Transverse colon (tissue), 4 donors: ENCODE measurements around the gene OR10G8. TPM values are rescaled to one million over a fixed set of nuclear protein-coding genes. Genes with fewer than 3 reads are reported as not detected.

Experiments
- DNase-seq: peaks from one replicate; pipeline ENCODE4 v3.0.0-alpha.2; 2019
- H3K27ac ChIP-seq, 4 donors: fragments of 200-600 bp; sonication (generic); 2 replicates each; pipeline ENCODE4 v1.5.1; 2016 to 2018; ENCODE audit warnings: inconsistent platforms in 4 of 4
- H3K27me3 ChIP-seq: fragments of 200-600 bp; sonication (generic); 2 replicates; pipeline ENCODE4 v1.5.1; 2017; ENCODE audit warnings: inconsistent platforms
- H3K36me3 ChIP-seq, 4 donors: fragments of 200-600 bp; sonication (generic); 2 replicates each; pipeline ENCODE4 v1.5.1; 2017 to 2019; ENCODE audit warnings: inconsistent platforms in 4 of 4
- H3K4me1 ChIP-seq, 4 donors: fragments of 200-600 bp; sonication (generic); 2 replicates each; pipeline ENCODE4 v1.5.1; 2017 to 2020; ENCODE audit warnings: inconsistent platforms in 4 of 4
- H3K4me3 ChIP-seq, 4 donors: fragments of 200-600 bp; sonication (generic); 1 replicate in 1 of 4; 2 replicates in 3 of 4; pipeline versions ENCODE4 v1.5.1 to v1.6.1; 2017 to 2019; ENCODE audit warnings: inconsistent platforms in 4 of 4
- H3K9me3 ChIP-seq, 2 donors: fragments of 200-600 bp; sonication (generic); 2 replicates each; pipeline ENCODE4 v1.5.1; 2017 to 2019; ENCODE audit warnings: inconsistent platforms in 2 of 2
- EP300 ChIP-seq: sonication (generic); formaldehyde crosslinking; IDR thresholded peaks from one replicate; pipeline ENCODE4 v1.6.1; 2017; ENCODE audit warnings: antibody characterized with exemption, low read depth
- POLR2A ChIP-seq: fragments of 450-650 bp; IDR thresholded peaks from one replicate; pipeline ENCODE4 v1.6.1; 2016; ENCODE audit warnings: antibody characterized with exemption, mild to moderate bottlenecking, moderate library complexity
- POLR2AphosphoS5 ChIP-seq, 3 donors: sonication (generic); formaldehyde crosslinking; IDR thresholded peaks; one replicate each; pipeline ENCODE4 v1.6.1; 2016; ENCODE audit warnings: antibody characterized with exemption in 3 of 3
- WGBS, 2 donors: methylation state at CpG; one replicate each; pipeline ENCODE4 v1.1.5; 2018; ENCODE audit warnings: low coverage in 1 of 2; 5-methylcytosine and 5-hydroxymethylcytosine counted together
- in situ Hi-C, 4 donors: fragments of 200-750 bp; cut with MboI; loops; one replicate each; pipeline versions ENCODE4 v1.15.0 to v1.15.1; 2017; ENCODE audit warnings: low sequenced_read_pairs in 3 of 4, low pct_ligation_motif_present in 1 of 4, low pct_unique_long_range_greater_than_20kb in 1 of 4
- intact Hi-C: fragments of 100-400 bp; cut with DNase I; formaldehyde crosslinking; loops from one replicate; pipeline ENCODE4 v1.15.1; 2023; ENCODE audit warnings: low total_unique reads
- total RNA-seq, 4 donors: library from RNA; depleted of rRNA; stranded (reverse); fragments of >200 nt; gene quantifications; one replicate each; pipeline ENCODE4 v1.1.0, GENCODE V29; 2016
- TF ChIP-seq, protein P1 (sequence below), 5 experiments: fragments of 200-600 bp in 3 of 5; fragments of 450-650 bp in 2 of 5; sonication (generic) in 3 of 5; IDR thresholded peaks; 1 replicate in 2 of 5; 2 replicates in 3 of 5; pipeline ENCODE4 v1.5.1; 2016 to 2017; ENCODE audit warnings: antibody characterized with exemption in 5 of 5, inconsistent platforms in 3 of 5, mild to moderate bottlenecking in 2 of 5, moderate library complexity in 1 of 5

OR10G8 gene
- total RNA-seq, 4 donors from 2014 or later = 2.0 TPM; not detected in 3

DNA sequence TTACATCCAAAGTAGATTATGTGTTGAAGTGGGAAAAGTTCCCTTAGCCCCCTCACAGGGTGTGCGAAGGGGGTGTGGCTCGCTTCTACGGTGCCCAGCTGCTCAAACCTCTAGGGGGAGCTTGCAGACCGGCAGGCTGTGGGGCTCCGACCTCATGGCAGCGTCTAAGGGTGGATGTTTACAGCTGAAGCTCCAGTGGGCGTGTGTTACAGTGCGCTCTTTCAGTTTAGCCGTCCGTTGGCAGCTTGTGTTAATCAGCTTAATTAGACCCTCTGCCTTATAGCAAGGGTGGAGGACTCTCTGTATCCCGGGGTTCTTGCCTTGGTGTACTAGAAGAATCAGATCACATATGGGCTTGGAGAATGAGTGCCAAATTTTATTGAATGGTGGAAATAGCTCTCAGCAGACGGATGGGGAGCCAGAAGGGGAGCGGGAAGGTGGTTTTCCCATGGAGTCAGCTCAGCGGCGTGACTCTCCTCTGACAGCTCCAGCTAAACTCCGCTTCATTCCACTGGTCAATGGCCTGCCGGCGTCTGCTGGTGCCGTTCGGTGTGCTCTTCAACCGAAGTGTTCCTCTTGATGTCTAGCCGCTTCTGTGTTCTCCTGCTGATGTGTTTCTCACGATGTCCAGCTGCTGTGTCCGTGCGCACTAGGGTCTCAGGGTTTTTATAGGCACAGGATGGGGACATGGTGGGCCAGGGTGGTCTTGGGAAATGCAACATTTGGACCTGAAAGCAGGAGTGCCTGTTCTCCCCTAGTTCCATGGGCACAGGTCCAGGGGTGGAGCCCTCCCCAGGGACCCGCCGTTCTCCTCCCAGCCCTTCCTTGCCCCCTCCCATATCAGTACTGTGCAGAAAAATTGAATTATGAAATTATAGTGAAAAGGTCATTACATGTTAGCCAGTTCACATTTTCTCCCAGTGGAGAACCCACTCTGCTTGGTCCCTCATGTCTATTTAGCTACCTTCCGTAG, 43.1 kb downstream of the OR10G8 start:
- in situ Hi-C loops = loop anchor here in 3 of 4 donors (10.0 to 25.0 kb wide), 2 partner anchors 125 to 518 kb away; no protein-coding TSS in a partner anchor
- Histone ChIP-seq H3K4me1 (peaks cover 0 to 13% (median 0%) of the 10 kb centered on the region in 4 donors), H3K36me3 (no peaks in the 10 kb centered on the region), H3K4me3 (peak overlapping the region in 1 of 4 donors; percentile 34), H3K9me3 (no peaks in the 10 kb centered on the region), H3K27ac (no peak overlapping the region), H3K27me3 (peaks cover 20% of the 10 kb centered on the region)
- intact Hi-C loops = loop anchor here (10.0 kb wide), 1 partner anchor 515 kb away; no protein-coding TSS in a partner anchor
- 68 to 100% methylated on average over 1 to 28 of the region's 28 CpGs for WGBS, 2 donors
- DNase-seq = peak; percentile 36
- TF ChIP-seq, protein P1, sequence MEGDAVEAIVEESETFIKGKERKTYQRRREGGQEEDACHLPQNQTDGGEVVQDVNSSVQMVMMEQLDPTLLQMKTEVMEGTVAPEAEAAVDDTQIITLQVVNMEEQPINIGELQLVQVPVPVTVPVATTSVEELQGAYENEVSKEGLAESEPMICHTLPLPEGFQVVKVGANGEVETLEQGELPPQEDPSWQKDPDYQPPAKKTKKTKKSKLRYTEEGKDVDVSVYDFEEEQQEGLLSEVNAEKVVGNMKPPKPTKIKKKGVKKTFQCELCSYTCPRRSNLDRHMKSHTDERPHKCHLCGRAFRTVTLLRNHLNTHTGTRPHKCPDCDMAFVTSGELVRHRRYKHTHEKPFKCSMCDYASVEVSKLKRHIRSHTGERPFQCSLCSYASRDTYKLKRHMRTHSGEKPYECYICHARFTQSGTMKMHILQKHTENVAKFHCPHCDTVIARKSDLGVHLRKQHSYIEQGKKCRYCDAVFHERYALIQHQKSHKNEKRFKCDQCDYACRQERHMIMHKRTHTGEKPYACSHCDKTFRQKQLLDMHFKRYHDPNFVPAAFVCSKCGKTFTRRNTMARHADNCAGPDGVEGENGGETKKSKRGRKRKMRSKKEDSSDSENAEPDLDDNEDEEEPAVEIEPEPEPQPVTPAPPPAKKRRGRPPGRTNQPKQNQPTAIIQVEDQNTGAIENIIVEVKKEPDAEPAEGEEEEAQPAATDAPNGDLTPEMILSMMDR (IDR thresholded peaks at IDR 0.05) = peak in 4 of 5 experiments; percentile 31 to 46 (median 38)
- TF ChIP-seq POLR2AphosphoS5 (IDR thresholded peaks at IDR 0.05) = no peak

DNA sequence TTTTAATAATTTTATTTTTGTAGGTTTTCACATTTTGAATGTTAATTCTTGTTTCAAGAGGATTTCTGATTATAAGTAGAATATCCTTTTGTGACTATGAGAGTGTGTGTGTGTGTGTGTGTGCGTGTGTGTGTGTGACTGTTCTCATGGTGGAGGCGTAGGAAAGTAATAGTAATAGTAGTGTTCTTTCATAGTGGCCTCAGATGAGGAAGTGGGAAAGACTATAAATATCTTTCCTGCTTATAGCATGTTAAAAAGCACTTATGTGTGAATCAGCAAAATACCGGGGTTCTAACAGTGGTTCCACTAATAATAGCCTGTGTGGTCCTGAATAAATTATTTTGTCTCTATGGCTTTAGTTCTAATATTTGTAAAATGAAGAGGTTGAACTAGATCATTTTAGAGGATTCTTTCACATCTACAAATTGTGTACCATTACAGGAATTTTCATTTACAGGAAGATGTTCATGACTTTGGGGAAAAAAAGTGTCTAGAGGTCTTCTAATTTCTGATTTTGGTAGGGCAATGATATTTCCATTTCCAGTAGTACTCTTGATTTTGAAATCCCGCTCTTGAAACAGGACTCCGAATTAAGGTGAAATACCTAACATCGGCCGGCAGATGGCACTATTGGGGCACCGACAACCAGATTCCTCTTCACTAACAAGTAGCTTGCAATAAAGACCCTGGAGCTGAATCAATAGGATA, 44.5 kb downstream of the OR10G8 start:
- H3K36me3 ChIP-seq = no peaks in the 10 kb centered on the region
- no peaks in the 10 kb centered on the region for H3K9me3 ChIP-seq
- no peak overlapping the region for H3K27ac ChIP-seq
- peaks cover 20% of the 10 kb centered on the region for H3K27me3 ChIP-seq
- H3K4me1 ChIP-seq = peaks cover 0 to 19% (median 2%) of the 10 kb centered on the region in 4 donors
- in situ Hi-C loops (loop anchor here in 3 of 4 donors (10.0 to 25.0 kb wide), 2 partner anchors 124 to 516 kb away; no protein-coding TSS in a partner anchor), intact Hi-C loops (loop anchor here (10.0 kb wide), 1 partner anchor 514 kb away; no protein-coding TSS in a partner anchor)
- DNase-seq = peak; percentile 72
- no peak for TF ChIP-seq POLR2AphosphoS5 (IDR thresholded peaks at IDR 0.05)
- TF ChIP-seq, protein P1 (IDR thresholded peaks at IDR 0.05) = peak; percentile 63 to 82 (median 78)
- 5% methylated on average over 8 of the region's 8 CpGs for WGBS, 2 donors
- H3K4me3 ChIP-seq = no peak overlapping the region

DNA sequence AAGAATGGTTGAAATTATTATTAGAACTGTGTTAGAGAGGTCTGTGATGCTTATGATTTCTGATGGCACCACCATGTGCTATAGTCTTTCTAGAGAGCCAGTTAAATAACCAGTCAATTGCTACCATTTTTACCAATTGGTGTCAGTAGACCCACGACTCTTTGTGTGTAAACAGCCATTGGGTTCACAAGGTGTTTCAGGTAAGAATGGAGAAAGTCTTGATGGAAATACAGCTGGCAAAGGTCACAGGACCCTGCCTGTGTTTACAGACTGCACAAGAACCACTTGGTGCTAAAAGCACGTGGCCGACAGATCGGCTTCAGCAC, 45.0 kb downstream of the OR10G8 start:
- peaks cover 0 to 24% (median 2%) of the 10 kb centered on the region in 4 donors for H3K4me1 ChIP-seq
- no peaks in the 10 kb centered on the region for H3K36me3 ChIP-seq
- intact Hi-C loops = loop anchor here (10.0 kb wide), 1 partner anchor 513 kb away; no protein-coding TSS in a partner anchor
- no peak overlapping the region for H3K4me3 ChIP-seq
- WGBS, 2 donors = 48 to 77% methylated on average over 3 to 4 of the region's 4 CpGs
- no peak overlapping the region for H3K27ac ChIP-seq
- H3K27me3 ChIP-seq = peaks cover 20% of the 10 kb centered on the region
- no peak for TF ChIP-seq POLR2A
- no peak for TF ChIP-seq EP300
- no peak for TF ChIP-seq POLR2AphosphoS5 (IDR thresholded peaks at IDR 0.05)
- TF ChIP-seq, protein P1 (IDR thresholded peaks at IDR 0.05) = no peak
- in situ Hi-C loops = loop anchor here in 3 of 4 donors (10.0 to 25.0 kb wide), 2 partner anchors 123 to 516 kb away; no protein-coding TSS in a partner anchor
- H3K9me3 ChIP-seq = no peaks in the 10 kb centered on the region
- no peak for DNase-seq

DNA sequence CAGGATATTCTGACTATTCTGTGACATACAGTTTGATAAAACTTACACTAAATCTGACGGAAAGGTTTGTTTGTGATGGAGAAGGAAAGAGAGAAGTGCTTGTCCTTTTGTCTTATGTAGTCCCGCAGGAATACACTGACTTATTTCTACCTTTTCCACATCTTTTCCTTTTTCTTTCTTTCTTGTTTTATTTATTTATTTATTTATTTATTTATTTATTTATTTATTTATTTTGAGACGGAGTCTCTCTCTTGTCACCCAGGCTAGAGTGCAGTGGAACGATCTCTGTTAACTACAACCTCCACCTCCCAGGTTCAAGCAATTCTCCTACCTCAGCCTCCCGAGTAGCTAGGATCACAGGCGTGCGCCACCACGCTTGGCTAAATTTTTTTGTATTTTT, 45.5 kb downstream of the OR10G8 start:
- TF ChIP-seq EP300 (no peak), POLR2AphosphoS5 (IDR thresholded peaks at IDR 0.05) (no peak), POLR2A (no peak)
- TF ChIP-seq, protein P1 (IDR thresholded peaks at IDR 0.05) = no peak
- H3K27me3 ChIP-seq = peaks cover 19% of the 10 kb centered on the region
- H3K9me3 ChIP-seq = no peaks in the 10 kb centered on the region
- H3K4me3 ChIP-seq = no peak overlapping the region
- WGBS, 2 donors = 78 to 93% methylated on average over 3 to 8 of the region's 8 CpGs
- H3K4me1 ChIP-seq = peaks cover 0 to 27% (median 2%) of the 10 kb centered on the region in 4 donors
- in situ Hi-C loops = loop anchor here in 3 of 4 donors (10.0 to 25.0 kb wide), 2 partner anchors 123 to 515 kb away; no protein-coding TSS in a partner anchor
- H3K27ac ChIP-seq = no peak overlapping the region
- no peaks in the 10 kb centered on the region for H3K36me3 ChIP-seq
- intact Hi-C loops = loop anchor here (10.0 kb wide), 1 partner anchor 513 kb away; no protein-coding TSS in a partner anchor
- DNase-seq = no peak
